HG02678 (cell line): ENCODE measurements around the gene POLR3GL.

ENCODE experiments used
- ATAC-seq: cut with Tn5 transposase; IDR thresholded peaks from one replicate; pipeline ENCODE4 v1.9.1; 2021; ENCODE audit warnings: mild to moderate bottlenecking, moderate library complexity; ENCODE audit not compliant: unreplicated experiment

The POLR3GL gene

DNA sequence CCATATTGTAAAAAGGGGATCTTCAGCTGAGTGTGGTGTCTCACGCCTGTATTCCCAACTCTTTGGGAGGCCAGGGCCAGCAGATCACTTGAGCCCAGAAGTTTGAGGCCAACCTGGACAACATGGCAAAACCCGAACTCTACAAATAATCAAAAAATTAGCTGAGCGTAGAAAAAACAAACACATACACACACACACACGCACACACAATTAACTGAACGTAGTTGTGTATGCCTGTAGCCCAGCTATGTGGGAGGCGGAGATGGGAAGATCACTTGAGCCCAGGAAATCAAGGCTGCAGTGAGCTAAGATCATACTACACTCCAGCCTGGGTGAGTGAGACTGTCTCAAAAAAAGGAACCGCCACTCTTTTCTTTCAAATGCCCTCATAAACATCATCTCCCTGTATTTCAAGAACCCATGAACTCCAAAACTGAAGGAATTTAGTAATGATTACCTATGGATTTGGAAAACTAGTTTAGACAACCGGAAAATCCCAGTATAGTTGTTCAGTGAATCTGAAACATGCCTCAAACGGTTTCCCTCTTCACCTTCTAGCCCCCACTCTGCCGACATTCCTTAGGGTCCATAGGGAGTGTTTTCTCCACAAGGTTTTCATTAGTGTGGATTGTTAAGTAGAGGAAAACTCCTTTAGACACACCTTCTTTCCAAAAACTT lies 27.4 kb downstream of the POLR3GL start:
- ATAC-seq: no peak

DNA sequence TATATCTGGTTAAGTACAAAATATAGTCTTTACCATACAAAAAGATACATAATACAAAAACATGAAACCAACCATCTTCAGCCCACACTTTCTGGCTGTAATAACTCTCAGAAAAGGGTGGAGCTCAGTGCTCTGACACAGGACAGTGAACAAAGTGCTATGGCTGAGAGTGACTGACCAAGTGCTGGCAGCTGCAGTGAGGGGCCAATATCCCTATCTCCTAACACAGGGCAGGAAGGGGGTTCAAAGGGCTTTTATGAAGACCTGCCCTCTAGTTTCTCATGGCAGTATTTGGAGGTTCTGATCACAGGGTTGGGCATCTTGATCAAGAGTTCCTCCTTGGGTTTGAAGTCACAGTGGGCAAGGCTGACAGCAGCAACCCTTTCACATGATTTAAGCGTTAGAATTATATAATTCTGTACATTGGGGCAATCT lies 28.0 kb downstream of the POLR3GL start:
- ATAC-seq: no peak

DNA sequence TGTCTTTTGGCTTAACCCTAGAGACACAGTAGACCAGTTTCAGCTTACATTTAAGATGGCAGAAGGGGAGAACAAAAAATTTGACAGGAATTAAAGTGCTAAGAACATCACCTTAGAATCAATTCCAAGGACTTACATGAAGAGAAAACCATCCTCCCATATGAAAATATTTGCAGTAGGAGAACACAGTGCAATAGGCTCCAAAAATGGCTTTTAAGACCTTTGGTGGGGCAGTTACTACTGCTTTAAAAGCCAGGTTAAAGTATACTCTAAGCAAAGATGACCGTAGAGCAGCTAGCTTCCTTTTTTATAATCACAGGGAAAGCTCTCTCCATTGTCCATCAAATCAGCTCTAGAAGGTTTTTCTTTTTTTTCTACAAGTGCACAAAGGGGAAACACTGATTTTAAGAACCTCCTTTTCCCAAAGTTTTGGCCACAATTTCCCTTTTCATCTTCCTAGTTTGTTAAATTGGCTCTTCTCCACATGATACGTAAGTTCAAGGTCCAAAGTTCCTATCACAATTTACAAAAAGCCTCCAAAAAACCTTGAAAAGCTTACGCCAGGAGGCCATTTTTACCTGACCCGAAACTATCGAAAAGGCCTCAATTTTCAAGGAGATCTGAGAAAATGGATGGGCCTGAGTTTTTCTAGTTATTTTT lies 28.6 kb downstream of the POLR3GL start:
- ATAC-seq: no peak

DNA sequence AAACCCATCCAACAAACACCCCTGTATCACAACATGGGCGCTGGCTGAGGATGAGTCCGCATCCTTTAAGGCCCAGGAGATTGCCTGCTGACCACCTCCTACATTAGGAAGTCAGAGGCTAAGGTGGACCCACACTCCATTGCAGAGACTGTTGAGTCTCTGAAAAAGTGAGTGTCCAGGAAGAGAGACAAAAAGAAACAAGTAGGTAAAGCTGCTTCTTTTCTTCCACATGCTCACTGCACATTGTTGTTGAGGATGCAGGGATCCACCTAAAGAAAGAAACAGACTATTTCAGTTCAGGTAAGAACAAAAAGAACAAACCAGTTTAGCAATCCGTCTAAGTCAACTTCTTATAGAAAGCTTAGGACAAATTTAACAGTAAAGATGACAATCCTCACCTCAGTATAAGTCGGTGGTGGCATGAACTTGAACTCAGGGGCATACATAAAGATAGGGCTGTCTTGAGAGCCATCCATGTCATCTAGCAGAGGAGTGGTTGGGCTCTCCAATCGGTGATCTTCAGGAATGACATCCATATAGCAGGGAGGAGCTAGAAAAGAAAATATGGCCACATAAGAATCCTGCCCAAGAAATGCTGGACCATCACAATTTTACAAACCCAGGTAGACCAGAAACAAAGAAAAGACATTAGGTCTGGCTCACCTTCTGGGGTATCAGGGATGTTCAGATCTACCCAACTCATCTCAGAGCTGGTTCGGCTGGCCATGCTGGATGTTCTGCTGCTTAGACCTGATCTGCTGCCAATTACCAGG lies 29.3 kb downstream of the POLR3GL start:
- no peak for ATAC-seq

DNA sequence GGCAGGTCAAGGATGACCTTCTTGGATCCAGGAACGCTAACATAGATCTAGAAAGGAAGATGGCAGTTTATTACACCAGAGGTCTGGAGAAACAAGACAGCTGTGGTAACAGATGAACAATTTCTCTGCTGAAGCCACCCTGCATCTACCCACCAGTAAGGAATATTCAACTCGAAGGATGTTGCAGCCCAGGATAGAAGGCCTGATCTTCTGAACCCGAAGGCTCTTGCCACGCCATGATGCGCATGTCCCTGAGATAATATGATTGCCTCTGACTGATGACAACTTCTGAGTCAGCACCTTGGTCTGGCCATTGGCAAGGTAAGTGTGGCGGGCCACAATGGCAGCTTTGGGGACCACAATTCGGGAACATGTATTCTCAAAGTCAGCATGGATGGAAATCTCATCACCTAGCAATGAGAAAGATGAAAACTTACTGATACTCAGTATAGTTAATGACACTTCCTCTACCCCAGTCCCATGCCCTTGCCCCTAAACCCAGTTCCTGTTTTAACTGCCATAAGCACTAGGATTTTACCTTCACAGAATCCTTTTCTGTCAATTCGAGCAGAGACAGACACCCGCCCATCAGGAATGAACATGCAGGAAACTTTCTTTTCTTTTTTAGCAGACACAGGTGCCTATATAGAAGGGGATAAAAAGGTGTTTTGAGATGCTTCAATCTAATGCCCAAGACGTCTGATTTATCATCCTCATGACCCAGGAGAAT lies 30.1 kb downstream of the POLR3GL start:
- no peak for ATAC-seq

DNA sequence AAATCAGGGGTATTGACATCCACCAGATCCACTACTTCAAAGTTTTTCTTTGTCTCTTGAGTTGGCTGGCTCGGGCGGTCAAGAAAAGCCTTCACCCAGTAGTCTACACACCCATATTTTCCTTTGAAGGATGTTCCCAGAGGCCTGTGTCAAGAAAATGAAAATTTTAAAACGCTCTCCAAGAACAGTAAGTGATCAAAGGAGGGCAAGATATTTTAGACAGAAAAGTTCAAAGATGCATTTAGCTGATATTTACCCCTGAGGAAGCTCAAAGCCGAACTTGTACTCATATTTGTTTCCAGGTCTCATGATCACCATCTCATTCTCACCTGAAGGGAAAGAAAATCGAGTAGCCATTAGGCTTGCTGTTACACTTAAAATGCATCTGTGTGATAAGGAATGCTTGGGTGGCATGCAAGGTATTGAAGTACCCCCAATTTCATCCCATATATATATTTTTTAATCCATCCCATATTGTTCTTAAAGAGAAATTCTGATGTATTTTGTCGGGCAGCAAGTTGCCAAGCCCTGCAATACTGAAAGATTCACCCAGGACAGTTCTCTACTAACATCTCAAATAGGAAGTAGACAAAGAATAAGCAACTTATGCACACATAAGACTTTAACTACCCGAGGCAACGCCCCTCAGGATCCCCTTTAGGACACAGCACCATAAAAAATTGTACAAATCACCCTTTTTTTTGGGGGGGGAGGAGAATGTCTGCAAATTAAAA lies 30.8 kb downstream of the POLR3GL start:
- no peak for ATAC-seq

DNA sequence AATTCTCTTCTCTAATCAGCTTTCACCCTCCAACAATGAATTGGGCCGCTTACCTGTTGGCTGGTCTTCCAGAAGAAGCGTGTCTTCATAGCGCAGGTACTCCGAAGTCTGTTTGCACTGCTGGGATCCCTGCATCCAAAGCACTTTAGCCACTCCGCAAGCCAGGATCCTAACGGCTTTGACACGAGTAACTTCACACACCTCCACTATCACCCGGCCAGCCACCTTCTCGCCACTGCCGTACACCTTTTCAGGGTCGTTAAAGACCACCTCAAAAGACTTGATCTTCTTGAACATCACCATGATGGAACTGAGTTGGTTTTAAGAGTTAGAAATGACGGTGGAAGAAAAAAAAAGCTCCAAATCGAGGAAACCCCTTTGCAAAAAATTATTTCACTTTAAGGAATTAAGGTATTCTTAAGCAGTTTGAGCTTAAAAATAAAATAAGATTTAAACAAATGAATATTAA lies 31.5 kb downstream of the POLR3GL start:
- ATAC-seq: no peak

DNA sequence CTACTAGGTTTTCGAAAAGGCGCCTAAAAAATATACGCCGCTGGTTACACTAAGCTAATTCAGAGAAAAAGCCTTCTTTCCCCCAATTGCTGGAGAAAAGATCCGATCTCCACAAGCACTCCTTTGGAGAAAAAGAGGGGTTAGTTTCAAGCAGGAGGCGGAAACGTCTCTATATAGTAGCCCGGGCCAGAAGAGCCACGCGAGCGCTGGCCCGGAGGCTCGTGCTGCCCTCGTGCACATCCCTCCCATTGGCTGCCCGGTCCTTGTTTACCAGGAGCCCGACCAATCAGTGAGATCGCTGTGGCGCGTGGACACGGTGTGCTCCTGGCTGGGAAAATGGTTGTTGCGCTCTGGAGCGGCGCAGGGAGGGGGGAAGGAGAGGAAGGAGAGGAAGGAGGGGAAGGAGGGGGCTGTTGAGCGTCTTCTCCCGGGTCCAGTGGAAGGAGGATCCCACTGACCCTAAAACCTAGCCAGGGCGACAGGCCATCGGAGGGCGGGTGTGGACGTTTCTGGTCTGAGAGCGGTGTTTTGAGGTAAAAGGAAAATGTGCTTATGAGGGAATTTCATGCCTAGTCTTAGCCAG lies 32.0 kb downstream of the POLR3GL start, which contains the start of gene TXNIP:
Gene TXNIP, minus strand, starts transcription at position 147 of the 583 bp plus-strand sequence. CDS start 313 bp downstream, outside the sequence.
- peak; percentile 89 for ATAC-seq

DNA sequence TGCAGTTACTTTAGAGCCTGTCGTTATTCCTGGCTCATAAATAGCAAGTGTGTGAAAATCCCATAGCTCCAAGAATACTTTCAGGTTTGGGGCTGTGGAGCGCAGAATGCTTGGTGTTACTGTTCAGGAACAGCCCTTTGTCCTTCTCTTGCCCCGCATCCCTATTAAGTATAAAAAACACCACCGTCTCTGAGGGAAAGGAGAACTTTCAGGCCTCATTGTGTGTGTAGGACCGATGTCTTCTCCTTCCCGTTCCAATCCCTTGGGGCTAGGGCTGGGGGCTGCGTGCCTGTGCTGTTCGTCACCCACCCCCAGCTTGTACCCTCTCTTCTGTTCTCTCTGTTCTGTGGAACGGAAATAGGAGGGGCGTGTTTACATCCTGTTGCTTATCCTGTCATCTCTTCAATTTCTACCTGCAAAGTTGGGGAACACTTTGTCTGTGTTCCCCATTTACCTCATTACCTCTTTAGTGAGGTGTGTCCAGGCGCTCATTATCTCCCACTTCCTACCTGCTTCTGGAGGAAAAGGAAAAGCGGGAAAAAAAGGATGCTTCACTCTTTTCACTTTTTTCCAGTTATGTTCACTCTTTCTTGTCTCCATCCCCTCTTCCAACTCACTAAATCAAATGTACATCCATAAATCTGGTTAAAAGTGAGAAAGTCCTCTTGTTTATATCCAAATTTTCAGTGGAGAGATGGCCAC lies 32.7 kb downstream of the POLR3GL start:
- ATAC-seq: peak; percentile 42

DNA sequence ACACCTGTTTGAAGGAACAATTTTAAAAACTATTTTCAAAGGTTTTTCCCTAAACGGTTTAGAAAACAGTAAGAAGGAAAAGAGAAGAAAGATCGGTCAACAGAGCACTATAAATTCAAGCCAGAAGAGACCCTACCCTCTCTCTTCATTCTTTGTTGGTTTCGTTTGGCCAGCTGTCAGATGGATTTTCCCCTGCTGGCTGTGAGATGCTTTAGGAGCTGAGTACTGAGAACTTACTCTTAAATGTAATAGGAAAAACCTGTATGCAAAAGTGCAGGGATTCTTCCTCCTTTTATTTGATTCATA lies 33.2 kb downstream of the POLR3GL start:
- no peak for ATAC-seq

DNA sequence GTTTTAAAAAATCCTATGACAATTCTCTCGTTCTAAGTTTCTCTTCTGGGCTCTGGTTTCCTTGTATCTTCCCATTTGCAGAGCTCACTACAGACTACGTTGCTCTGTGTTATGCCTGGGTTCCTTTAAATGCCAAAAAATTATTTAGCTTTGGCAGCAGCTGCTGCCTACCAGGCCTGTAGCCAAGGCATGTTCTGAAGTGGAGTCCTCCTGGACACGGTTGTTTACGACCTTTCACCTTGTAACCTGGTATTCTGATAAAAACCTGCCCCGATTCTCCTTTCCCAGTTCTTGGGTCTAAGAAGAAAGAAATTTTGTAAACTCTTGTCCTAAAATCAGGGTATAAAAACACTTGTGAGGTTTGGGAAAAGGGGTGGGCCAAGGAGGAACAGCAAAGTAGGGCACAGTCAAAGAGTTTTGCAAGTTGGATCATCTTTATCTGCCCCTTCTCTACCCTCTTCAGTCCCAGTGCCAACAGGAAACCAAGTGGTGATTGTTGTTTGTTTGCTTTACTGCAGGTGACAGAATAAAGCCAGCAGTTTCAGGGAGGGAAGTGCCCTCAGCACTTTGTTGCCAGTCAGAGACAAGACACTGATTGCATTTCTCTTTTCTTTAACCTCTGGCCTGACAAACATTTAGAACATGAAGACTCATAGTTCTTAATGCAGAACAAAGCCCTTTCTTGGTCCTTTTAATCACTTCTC lies 35.0 kb downstream of the POLR3GL start:
- ATAC-seq: no peak

DNA sequence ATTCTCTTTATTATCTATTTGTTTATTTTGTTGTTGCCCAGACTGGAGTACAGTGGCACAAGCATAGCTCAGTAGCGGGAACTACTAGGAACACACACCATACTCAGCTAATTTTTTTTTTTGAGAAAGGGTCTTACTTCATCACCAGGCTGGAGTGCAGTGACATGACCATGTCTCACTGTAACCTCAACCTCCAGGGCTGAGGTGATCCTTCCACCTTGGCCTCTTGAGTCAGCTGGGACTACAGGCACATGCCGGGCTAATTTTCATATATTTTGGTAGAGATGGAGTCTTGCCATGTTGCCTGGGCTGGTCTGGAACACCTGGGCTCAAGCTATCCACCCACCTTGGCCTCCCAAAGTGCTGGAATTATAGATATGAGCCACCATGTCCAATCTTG lies 37.2 kb downstream of the POLR3GL start:
- no peak for ATAC-seq

DNA sequence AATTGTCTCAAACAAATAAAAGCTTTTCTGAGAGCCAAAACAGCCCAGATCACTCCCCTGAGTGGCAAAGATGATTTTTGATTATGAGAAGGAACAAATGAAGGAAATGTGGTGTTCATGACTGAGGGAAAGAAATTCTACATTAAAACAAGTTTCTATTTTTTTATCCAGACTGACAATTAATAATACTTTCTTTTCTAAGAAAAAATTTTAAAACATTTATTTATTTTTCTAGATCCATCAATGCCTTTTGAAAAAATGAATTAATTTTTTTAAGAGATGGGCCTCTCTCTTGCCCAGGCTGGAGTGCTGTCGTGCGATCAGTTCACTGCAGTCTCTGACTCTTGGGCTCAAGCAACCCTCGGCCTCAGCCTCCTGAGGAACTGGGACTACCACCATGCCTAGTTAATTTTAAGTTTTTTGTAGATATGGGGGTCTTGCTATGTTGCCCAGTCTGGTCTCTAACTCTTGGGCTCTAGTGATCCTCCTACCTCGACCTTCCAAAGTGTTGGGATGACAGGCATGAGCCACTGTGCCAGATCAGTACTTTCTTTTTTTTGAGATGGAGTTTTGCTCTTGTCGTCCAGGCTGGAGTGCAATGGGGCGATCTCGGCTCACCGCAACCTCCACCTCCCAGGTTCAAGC lies 43.1 kb downstream of the POLR3GL start:
- ATAC-seq: no peak

DNA sequence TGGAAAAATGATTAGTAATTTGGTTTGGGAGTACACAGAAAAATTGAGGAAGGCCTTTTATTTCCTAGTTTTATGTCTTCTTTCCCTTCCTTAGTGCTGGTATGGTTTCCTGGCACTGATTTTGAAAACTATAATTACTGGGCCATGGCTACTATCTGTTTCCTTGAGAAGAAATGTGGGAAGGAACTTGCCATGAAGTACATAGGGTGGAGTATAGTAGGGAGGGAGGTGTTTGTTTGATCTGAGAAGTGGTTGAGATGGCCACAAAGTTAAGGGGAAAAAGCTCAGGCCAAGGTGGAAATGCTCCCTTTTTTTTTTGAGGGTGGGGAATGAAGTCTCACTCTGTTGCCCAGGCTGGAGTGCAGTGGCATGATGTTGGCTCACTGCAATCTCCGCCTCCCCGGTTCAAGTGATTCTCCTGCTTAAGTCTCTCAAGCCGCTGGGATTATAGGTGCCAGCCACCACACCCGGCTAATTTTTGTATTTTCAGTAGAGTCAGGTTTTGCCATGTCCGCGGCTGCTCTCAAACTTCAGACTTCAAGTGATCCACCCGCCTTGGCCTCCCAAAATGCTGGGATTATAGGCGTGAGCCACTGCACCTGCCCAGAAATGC lies 45.7 kb downstream of the POLR3GL start:
- ATAC-seq: no peak

DNA sequence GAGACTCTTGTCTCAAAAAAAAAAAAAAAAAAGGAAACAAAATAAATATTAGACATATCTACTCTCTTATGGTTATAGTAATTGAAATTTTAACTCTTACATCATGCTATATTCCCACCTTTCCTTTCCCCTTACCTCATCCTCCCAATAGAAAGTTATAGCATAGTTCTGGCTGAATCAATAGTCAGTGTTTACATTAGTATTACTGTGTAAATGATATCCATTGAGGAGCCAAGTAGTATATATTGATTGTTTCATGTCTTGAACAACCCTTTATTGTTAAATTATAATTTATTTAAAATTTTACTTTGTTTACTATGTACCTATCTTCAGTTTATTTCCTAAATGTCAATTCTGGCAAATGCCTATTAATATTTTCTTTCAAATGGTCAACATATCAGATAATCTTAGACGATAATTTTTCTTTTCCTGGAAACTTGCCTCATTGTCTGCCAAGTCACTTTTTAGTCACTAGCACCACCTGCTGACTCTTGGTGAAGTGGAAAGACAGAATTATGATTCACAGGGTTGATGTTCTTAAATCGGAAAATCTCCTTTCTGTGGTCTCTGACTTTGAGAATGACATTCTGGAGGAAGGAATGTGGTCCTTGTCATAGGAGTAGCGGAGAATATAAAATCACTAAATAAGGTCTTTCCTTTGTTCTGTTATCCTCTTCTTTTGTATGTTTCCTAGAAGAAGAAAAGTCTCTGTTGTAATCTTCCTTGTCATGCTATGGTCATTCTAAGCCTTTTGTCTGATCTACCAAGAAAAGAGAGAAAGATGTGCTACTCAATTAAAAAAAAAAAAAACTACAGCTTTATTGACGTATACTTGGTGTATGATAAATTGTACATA lies 48.4 kb downstream of the POLR3GL start:
- no peak for ATAC-seq

DNA sequence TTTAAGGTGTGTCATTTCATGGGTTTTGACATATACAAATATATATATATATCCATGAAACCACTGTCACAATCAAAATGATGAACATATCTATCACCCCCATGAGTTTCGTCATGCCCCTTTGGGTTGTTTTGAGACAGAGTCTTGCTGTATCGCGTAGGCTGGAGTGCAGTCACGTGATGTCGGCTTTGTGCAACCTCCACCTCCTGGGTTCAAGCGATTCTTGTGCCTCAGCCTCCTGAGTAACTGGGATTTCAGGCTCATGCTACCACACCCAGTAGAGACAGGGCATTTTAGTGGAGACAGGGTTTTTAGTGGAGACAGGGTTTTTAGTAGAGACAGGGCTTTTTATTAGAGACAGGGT lies 49.1 kb downstream of the POLR3GL start:
- no peak for ATAC-seq

DNA sequence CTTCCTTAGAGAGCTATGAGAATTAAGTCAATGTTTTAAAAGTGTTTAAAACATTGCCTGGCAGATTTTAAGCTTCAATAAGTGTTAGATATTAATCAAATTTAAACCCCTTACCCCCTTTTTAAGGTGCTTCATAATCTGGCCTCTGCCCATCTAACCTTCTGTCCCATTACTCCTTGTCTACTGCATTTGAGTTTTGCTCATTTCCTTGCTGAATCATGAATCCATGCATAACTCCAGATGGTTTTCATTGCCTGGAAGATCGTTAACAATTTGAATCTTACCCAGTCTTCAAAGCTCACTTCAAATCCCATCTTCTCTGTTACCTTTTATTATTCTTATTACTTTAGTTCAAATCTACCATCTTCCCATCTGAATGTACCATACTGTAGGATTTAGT lies 52.4 kb downstream of the POLR3GL start:
- ATAC-seq: no peak
